Lower lobe of right lung (tissue), 2 donors: ENCODE measurements around the gene TENT4A. TPM values are rescaled to one million over a fixed set of nuclear protein-coding genes. Genes with fewer than 3 reads are reported as not detected.
A peak's percentile ranks its signal among the peaks of the same experiment; 100 is the strongest.
"Not testable (repeated sequence)": the region's sequence is repeated elsewhere in the genome, so short reads cannot be mapped to it uniquely, and the experiment has no call there.

ENCODE experiments used
- ATAC-seq, 2 donors: fragments of 200-7000 bp; cut with Tn5 transposase; one replicate each; pipeline ENCODE4 v1.9.1; 2020 to 2022; ENCODE audit warnings: mild to moderate bottlenecking in 2 of 2, moderate library complexity in 2 of 2
- DNase-seq: peaks from one replicate; pipeline ENCODE4 v3.0.0-alpha.2; 2020
- H3K27ac ChIP-seq: fragments of 200-600 bp; one replicate; pipeline ENCODE4 v1.8.0; 2022
- H3K27me3 ChIP-seq: fragments of 200-600 bp; one replicate; pipeline ENCODE4 v1.8.0; 2022; ENCODE audit warnings: low read depth
- H3K36me3 ChIP-seq: fragments of 200-600 bp; one replicate; pipeline ENCODE4 v1.8.0; 2022; ENCODE audit warnings: mild to moderate bottlenecking
- H3K4me1 ChIP-seq: fragments of 200-600 bp; one replicate; pipeline ENCODE4 v1.8.0; 2022
- H3K4me3 ChIP-seq: fragments of 200-600 bp; one replicate; pipeline ENCODE4 v1.8.0; 2022; ENCODE audit warnings: mild to moderate bottlenecking
- H3K9me3 ChIP-seq: fragments of 200-600 bp; one replicate; pipeline ENCODE4 v1.8.0; 2022
- CTCF ChIP-seq: fragments of 200-600 bp; IDR thresholded peaks from one replicate; pipeline ENCODE4 v1.8.0; 2022; ENCODE audit warnings: antibody characterized with exemption, mild to moderate bottlenecking
- intact Hi-C: fragments of 100-400 bp; cut with DNase I; formaldehyde crosslinking; loops from one replicate; pipeline ENCODE4 v1.11.0; 2022
- total RNA-seq: library from RNA; stranded (reverse); fragmentation: NEBNext Ultra II Directional; extraction: Animal tissue kit (Norgen Biotek cat#: 25700); gene quantifications from one replicate; pipeline ENCODE4 v1.2.1, GENCODE V29; 2021
- donor health status: DM: no; HTN: yes; CAD: no; lungs with severe emphysema.

The TENT4A gene
- total RNA-seq, 1 donor from 2014 or later = 24.1 TPM

- intact Hi-C loops = no loop called here
- peak in 1 of 2 donors; percentile 51 for ATAC-seq
- TF ChIP-seq CTCF = no peak
- Histone ChIP-seq H3K27me3 (no peaks in the 10 kb centered on the region), H3K27ac (no peak overlapping the region), H3K36me3 (no peaks in the 10 kb centered on the region), H3K9me3 (no peaks in the 10 kb centered on the region), H3K4me1 (peaks cover 6% of the 10 kb centered on the region), H3K4me3 (no peak overlapping the region)
- DNase-seq = no peak
Observed at GRCh38 chr5:6772886-6773285, 59.7 kb downstream of the TENT4A start.

- no peaks in the 10 kb centered on the region for H3K9me3 ChIP-seq
- H3K4me3 ChIP-seq = no peak overlapping the region
- no peak for ATAC-seq
- H3K27me3 ChIP-seq = no peaks in the 10 kb centered on the region
- intact Hi-C loops = no loop called here
- no peak for TF ChIP-seq CTCF
- DNase-seq = no peak
- H3K27ac ChIP-seq = no peak overlapping the region
- H3K4me1 ChIP-seq = peaks cover 6% of the 10 kb centered on the region
- no peaks in the 10 kb centered on the region for H3K36me3 ChIP-seq
Observed at GRCh38 chr5:6773342-6774035, 60.3 kb downstream of the TENT4A start.

- DNase-seq, intact Hi-C loops, H3K4me1 ChIP-seq, H3K27ac ChIP-seq, H3K27me3 ChIP-seq, ATAC-seq, H3K4me3 ChIP-seq, H3K36me3 ChIP-seq, H3K9me3 ChIP-seq: not testable (repeated sequence)
Observed at GRCh38 chr5:6774207-6774606, 61.0 kb downstream of the TENT4A start.

GRCh38 chr5:6774721-6775204, 61.5 kb downstream of the TENT4A start:
- no peaks in the 10 kb centered on the region for H3K9me3 ChIP-seq
- peaks cover 6% of the 10 kb centered on the region for H3K4me1 ChIP-seq
- DNase-seq (no peak), ATAC-seq (no peak)
- TF ChIP-seq CTCF = no peak
- H3K36me3 ChIP-seq = no peaks in the 10 kb centered on the region
- H3K4me3 ChIP-seq = no peak overlapping the region
- H3K27ac ChIP-seq = no peak overlapping the region
- H3K27me3 ChIP-seq = no peaks in the 10 kb centered on the region
- intact Hi-C loops = no loop called here

GRCh38 chr5:6775571-6775970, 62.3 kb downstream of the TENT4A start:
- Histone ChIP-seq H3K9me3 (no peaks in the 10 kb centered on the region), H3K4me1 (peaks cover 6% of the 10 kb centered on the region), H3K27ac (no peak overlapping the region), H3K36me3 (no peaks in the 10 kb centered on the region), H3K4me3 (no peak overlapping the region), H3K27me3 (no peaks in the 10 kb centered on the region)
- ATAC-seq (no peak), DNase-seq (no peak)
- intact Hi-C loops = no loop called here
- TF ChIP-seq CTCF = no peak

- intact Hi-C loops = no loop called here
- Histone ChIP-seq H3K4me1 (no peaks in the 10 kb centered on the region), H3K27ac (no peak overlapping the region), H3K4me3 (no peak overlapping the region), H3K36me3 (no peaks in the 10 kb centered on the region), H3K27me3 (no peaks in the 10 kb centered on the region), H3K9me3 (no peaks in the 10 kb centered on the region)
- TF ChIP-seq CTCF = peak; percentile 45
- DNase-seq (no peak), ATAC-seq (peak in 1 of 2 donors; percentile 49)
Observed at GRCh38 chr5:6780802-6781391, 67.7 kb downstream of the TENT4A start.
